ENCODE data around the gene BTBD9.

DNA sequence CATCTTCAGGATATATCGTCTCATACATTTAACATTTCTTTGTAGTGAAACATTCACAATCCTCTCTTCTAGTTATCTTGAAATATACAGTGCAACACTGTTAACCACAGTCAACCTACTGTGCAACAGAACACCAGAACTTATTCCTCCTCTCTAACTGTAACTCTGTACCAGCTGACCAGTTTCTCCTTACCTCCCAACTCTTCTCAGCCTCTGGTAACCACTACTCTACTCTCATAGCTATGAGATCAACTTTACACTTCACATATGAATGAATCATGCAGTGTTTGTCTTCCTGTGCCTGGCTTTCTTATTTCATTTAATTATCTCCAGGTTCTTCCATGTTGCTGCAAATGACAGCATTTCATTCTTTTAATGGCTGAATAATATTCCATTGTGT, 337.6 kb downstream of the BTBD9 start:
- no peak for TF ChIP-seq POLR2A (IDR thresholded peaks at IDR 0.05; ENCODE audit: low read depth, low read length)
- no peak for TF ChIP-seq TAF1 (IDR thresholded peaks at IDR 0.05; ENCODE audit: borderline replicate concordance, low read depth, low read length)
